Keratinocyte (primary cell): ENCODE results near the gene DENND4A.

Source experiments
- EZH2 ChIP-seq: IDR thresholded peaks from one replicate; pipeline ENCODE4 v1.6.1; 2012; ENCODE audit warnings: inconsistent platforms, mild to moderate bottlenecking, low read length, moderate library complexity
- TF ChIP-seq, protein P1 (sequence below), 3 experiments: IDR thresholded peaks in 1 of 3; conservative IDR thresholded peaks in 1 of 3; optimal IDR thresholded peaks in 1 of 3; 2 replicates in 2 of 3; 3 replicates in 1 of 3; pipeline versions ENCODE3 to v1.5.1; 2011; ENCODE audit warnings: low read length in 3 of 3, mild to moderate bottlenecking in 3 of 3, moderate library complexity in 2 of 3, control low read depth in 1 of 3, inconsistent platforms in 1 of 3; ENCODE audit not compliant: insufficient read depth in 2 of 3; ENCODE audit errors: extremely low read depth in 1 of 3

DNA sequence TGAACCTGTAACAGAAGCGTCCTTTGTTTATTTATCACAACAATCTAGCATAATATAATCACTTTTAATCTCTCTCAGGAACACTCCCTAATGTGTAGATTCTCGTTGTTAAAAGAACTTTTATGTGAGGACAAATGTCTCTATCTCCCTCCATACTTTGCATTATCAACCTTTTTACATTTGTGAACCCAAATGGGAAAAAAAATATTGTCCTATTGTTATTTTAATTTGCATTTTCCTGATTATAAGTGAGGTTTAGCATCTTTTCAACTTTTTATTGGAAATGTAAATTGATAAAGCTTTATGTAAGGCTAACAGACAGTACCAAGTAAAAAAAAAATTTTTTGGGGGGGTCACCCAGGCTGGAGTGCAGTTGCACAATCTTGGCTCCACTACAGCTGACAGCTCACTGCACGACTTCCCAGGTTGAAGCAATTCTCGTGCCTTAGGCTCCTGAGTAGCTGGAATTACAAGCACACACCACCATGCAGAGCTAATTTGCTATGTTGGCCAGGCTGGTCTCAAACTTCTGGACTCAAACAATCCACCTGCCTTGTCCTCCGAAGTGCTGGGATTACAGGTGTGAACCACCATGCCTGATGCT, 33.0 kb upstream of the DENND4A start:
- TF ChIP-seq, protein P1, sequence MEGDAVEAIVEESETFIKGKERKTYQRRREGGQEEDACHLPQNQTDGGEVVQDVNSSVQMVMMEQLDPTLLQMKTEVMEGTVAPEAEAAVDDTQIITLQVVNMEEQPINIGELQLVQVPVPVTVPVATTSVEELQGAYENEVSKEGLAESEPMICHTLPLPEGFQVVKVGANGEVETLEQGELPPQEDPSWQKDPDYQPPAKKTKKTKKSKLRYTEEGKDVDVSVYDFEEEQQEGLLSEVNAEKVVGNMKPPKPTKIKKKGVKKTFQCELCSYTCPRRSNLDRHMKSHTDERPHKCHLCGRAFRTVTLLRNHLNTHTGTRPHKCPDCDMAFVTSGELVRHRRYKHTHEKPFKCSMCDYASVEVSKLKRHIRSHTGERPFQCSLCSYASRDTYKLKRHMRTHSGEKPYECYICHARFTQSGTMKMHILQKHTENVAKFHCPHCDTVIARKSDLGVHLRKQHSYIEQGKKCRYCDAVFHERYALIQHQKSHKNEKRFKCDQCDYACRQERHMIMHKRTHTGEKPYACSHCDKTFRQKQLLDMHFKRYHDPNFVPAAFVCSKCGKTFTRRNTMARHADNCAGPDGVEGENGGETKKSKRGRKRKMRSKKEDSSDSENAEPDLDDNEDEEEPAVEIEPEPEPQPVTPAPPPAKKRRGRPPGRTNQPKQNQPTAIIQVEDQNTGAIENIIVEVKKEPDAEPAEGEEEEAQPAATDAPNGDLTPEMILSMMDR (optimal IDR thresholded peaks at IDR 0.05 in 1 of 3, IDR thresholded peaks at IDR 0.05 in 1 of 3, conservative IDR thresholded peaks at IDR 0.05 in 1 of 3; ENCODE audit: extremely low read depth in 1 of 3, insufficient read depth in 2 of 3, low read length in 3 of 3), result no peak
- no peak for TF ChIP-seq EZH2
